Activated T-helper 17 cell treated with anti-CD3 and anti-CD28 coated beads, Interleukin-2, amount 50 U/mL, for 72 hours (primary cell): ENCODE measurements around the gene MSH3. TPM values are rescaled to one million over a fixed set of nuclear protein-coding genes. Genes with fewer than 3 reads are reported as not detected.
"Not testable (repeated sequence)": the region's sequence is repeated elsewhere in the genome, so short reads cannot be mapped to it uniquely, and the experiment has no call there.

Experiments
- ATAC-seq: fragments of 150-1000 bp; cut with Tn5 transposase; replicated peaks from 2 replicates; pipeline ENCODE4 v1.10.0; 2021; ENCODE audit warnings: mild to moderate bottlenecking, moderate library complexity
- H3K27ac Mint-ChIP-seq: one replicate; pipeline ENCODE4 v1.8.0; 2022; ENCODE audit warnings: mixed read lengths
- H3K27me3 Mint-ChIP-seq: one replicate; pipeline ENCODE4 v1.8.0; 2022; ENCODE audit warnings: mixed read lengths
- H3K36me3 Mint-ChIP-seq: one replicate; pipeline ENCODE4 v1.8.0; 2022; ENCODE audit warnings: low read depth, mild to moderate bottlenecking, mixed read lengths
- H3K4me1 Mint-ChIP-seq: one replicate; pipeline ENCODE4 v1.8.0; 2022; ENCODE audit warnings: mixed read lengths
- H3K4me3 Mint-ChIP-seq: one replicate; pipeline ENCODE4 v1.8.0; 2022; ENCODE audit warnings: mild to moderate bottlenecking, mixed read lengths
- H3K9me3 Mint-ChIP-seq: one replicate; pipeline ENCODE4 v1.8.0; 2022; ENCODE audit warnings: mixed read lengths
- total RNA-seq, 2 donors: library from RNA; stranded (reverse); gene quantifications; one replicate each; pipeline ENCODE4 v1.2.3, GENCODE V29; 2022

MSH3 gene
- total RNA-seq, 2 donors from 2014 or later: 23.6 to 24.9 TPM

DNA sequence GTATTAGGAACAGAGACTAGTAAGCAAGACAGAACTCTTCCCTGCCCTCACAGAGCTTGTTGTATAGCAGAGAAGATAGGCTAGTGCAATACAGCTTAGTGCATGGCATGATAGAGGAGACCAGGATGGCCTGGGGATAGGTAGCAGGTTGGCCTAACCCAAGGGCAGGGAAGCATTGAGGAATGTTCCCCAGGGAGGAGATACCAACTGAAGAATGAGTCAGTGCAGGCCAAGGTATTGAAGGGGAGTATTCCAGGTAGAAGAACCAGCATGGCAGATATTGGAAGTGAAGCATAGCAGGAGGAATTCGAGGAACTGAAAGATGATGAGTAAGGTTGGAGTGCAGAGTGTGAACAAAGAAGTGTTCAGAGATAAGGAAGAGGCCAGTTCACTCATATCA lies 138.9 kb downstream of the MSH3 start:
- peaks cover 20% of the 10 kb centered on the region for H3K36me3 Mint-ChIP-seq
- H3K4me3 Mint-ChIP-seq: no peak overlapping the region
- no peak overlapping the region for H3K27ac Mint-ChIP-seq
- H3K4me1 Mint-ChIP-seq: no peaks in the 10 kb centered on the region
- ATAC-seq: no peak
- no peaks in the 10 kb centered on the region for H3K27me3 Mint-ChIP-seq
- H3K9me3 Mint-ChIP-seq: no peaks in the 10 kb centered on the region

DNA sequence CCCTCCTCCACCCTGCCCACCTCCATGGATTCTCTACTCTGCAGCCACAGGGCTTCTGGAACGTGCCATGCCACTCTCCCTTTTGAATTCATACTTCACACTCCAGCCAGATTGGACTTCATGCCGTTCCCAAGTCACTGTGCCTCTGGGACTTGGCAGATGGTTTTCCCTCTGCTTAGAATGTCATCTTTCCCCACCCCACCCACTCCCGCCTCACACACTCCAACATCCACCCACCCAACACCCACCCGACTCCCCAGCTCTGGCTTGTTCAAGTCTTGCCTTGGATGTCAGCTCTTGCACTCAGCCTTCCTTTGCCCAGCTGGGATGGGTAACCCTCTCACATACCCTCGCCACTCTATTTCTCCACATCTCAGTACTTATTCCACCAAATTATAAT lies 142.4 kb downstream of the MSH3 start:
- ATAC-seq: no peak
- Mint-ChIP-seq H3K27me3 (no peaks in the 10 kb centered on the region), H3K4me3 (no peak overlapping the region), H3K4me1 (no peaks in the 10 kb centered on the region), H3K9me3 (no peaks in the 10 kb centered on the region), H3K27ac (no peak overlapping the region), H3K36me3 (peaks cover 7% of the 10 kb centered on the region)

DNA sequence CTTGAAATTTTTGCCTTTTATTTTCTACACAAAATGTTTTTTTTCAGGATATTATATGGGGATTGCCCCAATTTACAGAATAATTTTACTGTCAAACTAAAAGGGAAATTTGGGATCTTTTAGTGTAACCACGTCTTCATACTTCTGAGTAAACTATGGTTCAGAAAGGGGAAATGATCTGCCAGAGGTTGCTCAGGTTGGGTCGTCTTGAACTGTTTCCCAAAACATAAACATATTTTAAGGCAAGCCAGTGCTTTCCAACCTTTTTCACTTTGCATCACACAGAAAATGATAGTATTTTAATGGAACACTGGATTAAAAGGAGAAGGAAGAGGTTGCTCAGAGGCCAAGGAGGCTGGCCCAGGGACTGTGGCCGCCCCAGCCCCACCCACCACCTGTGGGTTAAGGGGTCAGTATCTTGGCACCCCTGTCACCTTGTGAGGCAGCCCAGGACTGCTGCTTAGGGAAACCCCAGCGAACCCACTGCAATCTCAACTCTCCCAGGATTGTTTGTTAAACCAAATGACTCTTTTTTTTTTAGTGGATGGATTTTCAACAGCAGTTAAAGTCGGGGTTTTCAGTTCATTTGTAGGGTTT lies 143.1 kb downstream of the MSH3 start:
- no peak for ATAC-seq
- no peak overlapping the region for H3K27ac Mint-ChIP-seq
- peaks cover 10% of the 10 kb centered on the region for H3K36me3 Mint-ChIP-seq
- no peaks in the 10 kb centered on the region for H3K4me1 Mint-ChIP-seq
- no peaks in the 10 kb centered on the region for H3K27me3 Mint-ChIP-seq
- H3K4me3 Mint-ChIP-seq: no peak overlapping the region
- H3K9me3 Mint-ChIP-seq: no peaks in the 10 kb centered on the region

DNA sequence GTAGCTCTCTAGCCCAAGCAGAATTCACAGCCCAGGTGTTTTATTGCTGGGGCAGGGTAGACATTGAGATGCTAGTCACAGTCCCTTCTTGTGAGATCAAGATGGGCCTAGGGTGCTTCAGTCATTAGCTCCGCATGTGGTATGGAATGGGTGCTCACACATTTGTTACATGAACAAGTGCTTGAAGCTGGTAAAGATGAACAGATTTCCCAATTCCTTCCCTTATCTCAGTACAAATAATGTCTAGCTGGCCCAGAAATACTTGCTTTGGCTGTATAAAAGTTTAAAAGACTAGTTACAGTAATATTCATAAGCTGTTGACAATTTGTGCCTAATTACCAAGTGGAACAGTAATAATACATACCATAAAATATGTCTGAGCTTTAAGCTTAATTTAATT lies 143.7 kb downstream of the MSH3 start:
- no peak for ATAC-seq
- H3K9me3 Mint-ChIP-seq: no peaks in the 10 kb centered on the region
- H3K4me3 Mint-ChIP-seq: no peak overlapping the region
- H3K4me1 Mint-ChIP-seq: no peaks in the 10 kb centered on the region
- no peaks in the 10 kb centered on the region for H3K27me3 Mint-ChIP-seq
- H3K27ac Mint-ChIP-seq: no peak overlapping the region
- H3K36me3 Mint-ChIP-seq: peaks cover 16% of the 10 kb centered on the region

DNA sequence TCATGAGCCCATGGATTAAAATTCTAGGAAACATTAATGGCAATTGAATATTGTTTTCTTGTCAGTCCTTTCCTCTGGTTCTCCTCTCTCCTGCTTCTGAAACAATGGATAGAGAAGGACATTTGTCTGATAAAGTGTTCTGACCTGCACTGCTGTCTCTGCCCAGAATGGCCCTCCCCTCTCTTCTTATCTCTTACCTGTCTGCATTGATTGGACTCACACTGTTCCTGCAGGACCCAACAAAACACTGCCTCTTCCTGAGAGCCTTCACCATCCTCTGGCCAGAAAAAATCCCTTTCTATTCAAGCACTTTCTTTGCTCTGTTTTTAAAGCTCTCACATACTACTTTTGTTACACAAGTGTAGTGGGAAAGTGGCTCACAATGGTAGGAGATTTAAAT lies 144.2 kb downstream of the MSH3 start:
- Mint-ChIP-seq H3K4me1 (no peaks in the 10 kb centered on the region), H3K4me3 (no peak overlapping the region), H3K36me3 (peaks cover 20% of the 10 kb centered on the region), H3K27me3 (no peaks in the 10 kb centered on the region), H3K9me3 (no peaks in the 10 kb centered on the region), H3K27ac (no peak overlapping the region)
- ATAC-seq: no peak

DNA sequence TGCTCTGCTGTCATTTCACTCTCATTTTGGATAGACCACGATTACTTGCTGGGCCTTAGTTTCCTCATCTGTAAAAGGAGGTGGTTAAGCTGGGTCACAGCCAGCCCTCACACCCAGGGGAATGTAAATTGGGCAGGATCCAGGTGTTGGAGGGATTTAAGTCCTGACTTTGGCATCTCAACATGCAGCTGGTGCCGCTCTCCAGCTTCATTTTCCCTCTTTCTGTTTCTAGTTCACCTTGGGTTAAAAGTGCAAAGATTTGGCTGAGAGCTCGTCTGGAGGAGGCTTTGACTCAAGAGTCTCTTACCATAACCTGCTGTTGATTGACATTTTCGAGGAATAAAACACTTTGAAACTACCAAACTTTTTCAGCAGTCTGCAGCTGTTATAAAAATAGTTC lies 144.6 kb downstream of the MSH3 start:
- H3K4me1 Mint-ChIP-seq: no peaks in the 10 kb centered on the region
- ATAC-seq: no peak
- no peaks in the 10 kb centered on the region for H3K9me3 Mint-ChIP-seq
- no peak overlapping the region for H3K4me3 Mint-ChIP-seq
- H3K27me3 Mint-ChIP-seq: no peaks in the 10 kb centered on the region
- H3K27ac Mint-ChIP-seq: no peak overlapping the region
- peaks cover 20% of the 10 kb centered on the region for H3K36me3 Mint-ChIP-seq

DNA sequence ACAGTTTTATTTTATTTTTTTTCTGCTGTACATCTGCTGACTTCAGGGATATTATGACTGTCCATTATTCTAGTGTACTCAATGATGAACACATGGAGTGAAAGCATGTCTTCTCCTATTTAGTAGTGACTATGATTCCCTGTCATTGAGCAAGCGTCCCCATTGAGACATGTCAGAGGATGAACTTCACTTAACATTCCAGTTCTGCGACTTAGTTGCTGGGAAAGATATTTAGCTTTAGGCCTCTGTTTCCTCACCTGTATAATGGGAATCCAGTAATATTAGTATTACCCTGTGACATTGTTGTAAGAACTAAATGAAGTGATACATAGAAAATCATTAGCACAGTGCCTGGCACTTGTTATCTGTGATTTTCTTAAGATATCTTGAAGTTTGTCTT lies 145.1 kb downstream of the MSH3 start:
- H3K36me3 Mint-ChIP-seq: peaks cover 20% of the 10 kb centered on the region
- H3K4me3 Mint-ChIP-seq: no peak overlapping the region
- ATAC-seq: no peak
- H3K27ac Mint-ChIP-seq: no peak overlapping the region
- no peaks in the 10 kb centered on the region for H3K9me3 Mint-ChIP-seq
- no peaks in the 10 kb centered on the region for H3K4me1 Mint-ChIP-seq
- H3K27me3 Mint-ChIP-seq: no peaks in the 10 kb centered on the region

DNA sequence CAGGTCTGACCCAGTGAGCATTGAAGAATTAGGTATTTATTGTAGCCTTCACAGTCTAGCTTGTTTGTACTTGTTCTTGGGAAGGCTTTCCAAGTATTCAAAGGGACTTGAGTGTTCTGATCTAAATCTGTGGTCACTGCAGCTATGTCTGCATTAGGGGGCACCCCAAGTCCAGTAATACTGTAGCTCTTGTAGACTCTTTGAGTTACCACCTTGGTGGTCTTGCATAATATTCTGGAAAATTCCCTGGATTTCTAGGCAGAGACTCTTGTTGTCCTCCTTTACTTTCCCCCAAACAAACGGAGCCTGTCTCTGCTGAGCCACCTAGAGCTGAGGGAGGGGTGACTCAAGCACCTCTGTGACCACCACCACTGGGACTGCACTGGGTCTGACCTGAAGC lies 149.9 kb downstream of the MSH3 start:
- H3K27me3 Mint-ChIP-seq: no peaks in the 10 kb centered on the region
- H3K4me1 Mint-ChIP-seq: no peaks in the 10 kb centered on the region
- no peaks in the 10 kb centered on the region for H3K9me3 Mint-ChIP-seq
- no peak overlapping the region for H3K27ac Mint-ChIP-seq
- H3K36me3 Mint-ChIP-seq: peaks cover 32% of the 10 kb centered on the region
- H3K4me3 Mint-ChIP-seq: no peak overlapping the region
- no peak for ATAC-seq

DNA sequence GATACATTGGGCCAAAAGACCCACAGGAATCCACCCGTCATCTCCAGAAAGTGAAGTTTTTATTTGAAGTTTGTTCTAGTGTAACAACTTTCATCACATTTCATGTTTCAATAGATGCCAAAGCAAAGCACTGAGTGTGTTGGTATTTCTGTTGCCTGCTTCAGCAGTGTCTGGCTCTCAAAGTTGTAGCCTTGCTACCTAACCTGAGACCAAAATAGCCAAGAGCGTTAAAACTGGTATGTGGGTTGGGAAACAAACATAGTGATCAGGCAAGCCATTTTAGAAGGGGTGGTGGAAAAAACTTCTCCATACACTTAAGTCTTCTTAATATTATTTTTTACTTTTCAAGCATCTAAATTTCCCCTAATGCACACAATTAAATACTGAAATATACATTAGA lies 150.6 kb downstream of the MSH3 start:
- no peak for ATAC-seq
- Mint-ChIP-seq H3K36me3 (peaks cover 32% of the 10 kb centered on the region), H3K4me3 (no peak overlapping the region), H3K4me1 (no peaks in the 10 kb centered on the region), H3K27me3 (no peaks in the 10 kb centered on the region), H3K27ac (no peak overlapping the region), H3K9me3 (no peaks in the 10 kb centered on the region)

DNA sequence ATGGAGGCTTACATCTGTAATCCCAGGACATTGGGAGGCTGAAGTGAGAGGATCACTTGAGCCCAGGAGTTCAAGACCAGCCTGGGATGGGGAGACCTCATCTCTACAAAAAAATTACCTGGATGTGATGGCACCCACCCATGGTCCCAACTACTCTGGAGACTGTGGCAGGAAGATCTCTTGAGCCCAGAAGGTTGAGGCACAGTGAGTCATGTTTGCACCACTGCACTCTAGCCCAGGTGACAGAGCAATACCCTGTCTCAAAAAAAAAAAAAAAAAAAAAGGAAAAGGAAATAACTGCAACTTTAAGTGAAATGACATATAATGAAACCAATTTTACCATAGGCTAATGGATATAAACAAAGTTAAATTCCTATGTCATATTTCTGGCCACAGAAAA lies 152.5 kb downstream of the MSH3 start:
- H3K4me1 Mint-ChIP-seq: peaks cover 5% of the 10 kb centered on the region
- ATAC-seq: no peak
- no peaks in the 10 kb centered on the region for H3K9me3 Mint-ChIP-seq
- no peaks in the 10 kb centered on the region for H3K27me3 Mint-ChIP-seq
- H3K36me3 Mint-ChIP-seq: peaks cover 25% of the 10 kb centered on the region
- H3K4me3 Mint-ChIP-seq: no peak overlapping the region
- no peak overlapping the region for H3K27ac Mint-ChIP-seq

DNA sequence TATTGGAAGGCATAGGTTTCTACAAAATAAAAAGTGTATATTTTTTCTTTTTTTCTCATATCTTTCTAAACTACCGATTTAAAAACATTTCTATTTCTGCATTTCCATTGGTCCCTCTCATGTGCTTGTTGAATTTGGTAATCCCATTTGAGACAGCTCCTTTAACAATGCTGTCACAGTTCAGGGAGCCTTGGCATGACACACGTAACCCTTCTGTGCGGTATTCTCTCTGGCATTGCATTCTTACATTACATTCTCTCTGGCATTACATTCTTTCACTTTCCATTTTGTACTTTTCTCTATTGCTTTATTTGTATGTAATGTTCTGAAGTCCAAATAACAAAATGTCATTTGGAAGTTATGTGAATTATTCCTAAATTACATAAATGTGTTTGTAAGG lies 155.0 kb downstream of the MSH3 start:
- H3K36me3 Mint-ChIP-seq: peaks cover 24% of the 10 kb centered on the region
- no peaks in the 10 kb centered on the region for H3K27me3 Mint-ChIP-seq
- H3K4me1 Mint-ChIP-seq: peaks cover 5% of the 10 kb centered on the region
- H3K27ac Mint-ChIP-seq: no peak overlapping the region
- H3K9me3 Mint-ChIP-seq: no peaks in the 10 kb centered on the region
- no peak overlapping the region for H3K4me3 Mint-ChIP-seq
- no peak for ATAC-seq

DNA sequence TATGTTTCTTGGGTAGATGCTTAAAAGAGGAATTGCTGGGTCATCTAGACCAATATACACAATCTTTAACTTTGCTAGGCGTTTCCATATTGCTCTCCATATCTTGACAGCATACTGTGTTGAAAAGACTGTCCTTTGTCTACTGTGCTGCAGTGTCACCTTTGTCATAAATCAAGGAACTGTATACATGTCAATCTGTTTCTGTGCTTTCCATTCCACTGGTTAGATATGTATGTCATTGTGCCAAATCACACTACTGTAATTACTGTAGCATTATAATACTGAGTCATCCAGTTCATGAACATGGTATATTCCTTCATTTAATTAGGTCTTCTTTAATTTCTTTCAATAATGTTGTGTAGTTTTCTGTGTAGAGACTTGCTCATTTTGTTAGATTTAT lies 156.0 kb downstream of the MSH3 start:
- Mint-ChIP-seq H3K36me3 (peaks cover 30% of the 10 kb centered on the region), H3K4me3 (no peak overlapping the region), H3K4me1 (peaks cover 5% of the 10 kb centered on the region), H3K27me3 (no peaks in the 10 kb centered on the region), H3K27ac (no peak overlapping the region), H3K9me3 (no peaks in the 10 kb centered on the region)
- ATAC-seq: peak; percentile 81

DNA sequence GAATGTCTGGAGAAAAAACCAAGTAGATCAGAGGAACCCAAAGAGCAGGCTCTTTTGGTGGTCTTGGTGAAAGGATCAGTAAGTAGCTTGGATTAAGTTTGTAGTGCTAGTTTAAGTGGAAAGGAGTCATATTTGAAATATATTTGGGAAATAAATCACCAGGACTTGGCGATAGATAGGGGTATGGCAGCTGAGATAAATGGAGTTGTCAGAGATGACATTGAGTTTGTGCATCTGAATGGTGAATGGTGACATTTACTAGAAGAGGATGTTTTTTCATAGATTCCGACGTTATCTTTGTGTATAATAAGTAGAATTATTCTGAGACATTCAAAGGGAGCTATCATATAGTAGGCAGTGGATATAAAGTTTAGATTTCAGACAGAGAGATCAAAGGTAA lies 162.1 kb downstream of the MSH3 start:
- Mint-ChIP-seq H3K4me3 (no peak overlapping the region), H3K36me3 (peaks cover 39% of the 10 kb centered on the region)

DNA sequence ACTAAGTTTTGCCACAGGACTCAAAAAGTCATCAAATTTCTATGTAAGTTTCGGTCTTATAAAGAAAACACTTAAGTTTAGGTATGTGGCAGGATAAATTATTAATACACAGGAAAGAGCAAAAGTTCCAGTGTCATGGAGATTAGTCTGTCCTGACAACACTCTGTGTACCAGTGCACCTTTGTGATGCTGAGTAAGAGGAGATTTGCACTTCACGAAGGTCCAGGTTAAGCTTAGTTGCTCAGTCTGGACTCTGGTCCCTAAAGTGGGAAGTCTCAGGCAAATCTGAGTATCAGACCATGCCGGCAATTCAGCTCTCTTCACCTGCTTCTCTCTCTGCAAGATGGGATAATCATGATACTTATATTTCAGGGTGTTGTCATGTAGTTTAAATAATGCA lies 166.2 kb downstream of the MSH3 start:
- Mint-ChIP-seq H3K4me3 (no peak overlapping the region), H3K9me3 (peaks cover 8% of the 10 kb centered on the region), H3K27me3 (no peaks in the 10 kb centered on the region), H3K36me3 (peaks cover 34% of the 10 kb centered on the region), H3K27ac (no peak overlapping the region), H3K4me1 (no peaks in the 10 kb centered on the region)
- ATAC-seq: no peak

More for the DNA sequence above, 162.1 kb downstream of the MSH3 start:
- Mint-ChIP-seq H3K27me3 (no peaks in the 10 kb centered on the region), H3K9me3 (peaks cover 8% of the 10 kb centered on the region), H3K4me1 (no peaks in the 10 kb centered on the region), H3K27ac (no peak overlapping the region)
- no peak for ATAC-seq

DNA sequence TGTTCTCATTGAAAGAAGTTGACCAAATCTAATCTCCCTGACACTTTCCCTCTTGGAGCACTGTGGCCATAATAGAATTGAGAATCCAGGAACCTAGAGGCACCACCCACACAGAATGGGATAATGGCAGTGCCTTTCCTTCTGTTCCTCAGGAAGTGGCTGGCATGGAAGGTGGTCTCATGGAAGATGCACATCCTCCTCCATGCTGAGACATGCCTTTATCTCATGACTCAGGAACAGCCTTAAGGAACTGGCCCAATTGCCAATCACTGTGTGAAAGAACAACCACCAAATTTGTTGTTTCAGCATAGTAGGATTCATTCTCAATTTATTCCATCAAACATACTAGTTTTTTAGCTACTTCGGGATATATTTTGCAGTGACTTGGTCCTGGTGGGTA lies 168.2 kb downstream of the MSH3 start:
- Mint-ChIP-seq H3K9me3 (no peaks in the 10 kb centered on the region), H3K4me3 (no peak overlapping the region), H3K36me3 (peaks cover 20% of the 10 kb centered on the region), H3K4me1 (no peaks in the 10 kb centered on the region), H3K27me3 (no peaks in the 10 kb centered on the region), H3K27ac (no peak overlapping the region)
- ATAC-seq: no peak

DNA sequence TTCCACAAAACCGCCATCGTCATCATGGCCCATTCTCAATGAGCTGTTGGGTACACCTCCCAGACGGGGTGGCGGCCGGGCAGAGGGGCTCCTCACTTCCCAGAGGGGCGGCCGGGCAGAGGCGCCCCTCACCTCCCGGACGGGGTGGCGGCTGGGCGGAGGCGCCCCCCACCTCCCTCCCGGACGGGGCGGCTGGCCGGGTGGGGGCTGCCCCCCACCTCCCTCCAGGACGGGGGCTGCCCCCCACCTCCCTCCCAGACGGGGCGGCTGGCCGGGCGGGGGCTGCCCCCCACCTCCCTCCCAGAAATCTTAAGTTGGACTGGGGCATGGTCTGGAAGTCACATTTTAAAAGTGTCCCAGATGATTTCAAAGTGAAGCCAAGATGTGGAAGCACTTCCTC lies 169.7 kb downstream of the MSH3 start:
- H3K36me3 Mint-ChIP-seq: peaks cover 32% of the 10 kb centered on the region
- H3K27me3 Mint-ChIP-seq, H3K4me3 Mint-ChIP-seq, H3K9me3 Mint-ChIP-seq, H3K4me1 Mint-ChIP-seq, ATAC-seq, H3K27ac Mint-ChIP-seq: not testable (repeated sequence)
